ENCODE data around the gene TRUB2. TPM values are rescaled to one million over a fixed set of nuclear protein-coding genes. Genes with fewer than 3 reads are reported as not detected.

The TRUB2 gene
- total RNA-seq, 3 donors from 2014 or later: 11.8 to 19.8 (median 18.0) TPM

- H3K4me3 ChIP-seq: no peak overlapping the region
- H3K36me3 ChIP-seq: no peaks in the 10 kb centered on the region
- H3K27me3 ChIP-seq: no peaks in the 10 kb centered on the region
- H3K27ac ChIP-seq: peak overlapping the region in 1 of 2 donors; percentile 60
- TF ChIP-seq, protein P1, sequence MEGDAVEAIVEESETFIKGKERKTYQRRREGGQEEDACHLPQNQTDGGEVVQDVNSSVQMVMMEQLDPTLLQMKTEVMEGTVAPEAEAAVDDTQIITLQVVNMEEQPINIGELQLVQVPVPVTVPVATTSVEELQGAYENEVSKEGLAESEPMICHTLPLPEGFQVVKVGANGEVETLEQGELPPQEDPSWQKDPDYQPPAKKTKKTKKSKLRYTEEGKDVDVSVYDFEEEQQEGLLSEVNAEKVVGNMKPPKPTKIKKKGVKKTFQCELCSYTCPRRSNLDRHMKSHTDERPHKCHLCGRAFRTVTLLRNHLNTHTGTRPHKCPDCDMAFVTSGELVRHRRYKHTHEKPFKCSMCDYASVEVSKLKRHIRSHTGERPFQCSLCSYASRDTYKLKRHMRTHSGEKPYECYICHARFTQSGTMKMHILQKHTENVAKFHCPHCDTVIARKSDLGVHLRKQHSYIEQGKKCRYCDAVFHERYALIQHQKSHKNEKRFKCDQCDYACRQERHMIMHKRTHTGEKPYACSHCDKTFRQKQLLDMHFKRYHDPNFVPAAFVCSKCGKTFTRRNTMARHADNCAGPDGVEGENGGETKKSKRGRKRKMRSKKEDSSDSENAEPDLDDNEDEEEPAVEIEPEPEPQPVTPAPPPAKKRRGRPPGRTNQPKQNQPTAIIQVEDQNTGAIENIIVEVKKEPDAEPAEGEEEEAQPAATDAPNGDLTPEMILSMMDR (IDR thresholded peaks at IDR 0.05): no peak
- TF ChIP-seq POLR2A (IDR thresholded peaks at IDR 0.05) (no peak), POLR2AphosphoS5 (IDR thresholded peaks at IDR 0.05) (no peak)
- DNase-seq (ENCODE audit: low spot score in 2 of 2): no peak
- H3K4me1 ChIP-seq: peaks cover 0 to 6% of the 10 kb centered on the region in 2 donors
- intact Hi-C loops (cut with DNase I; ENCODE audit: low total_unique reads): loop anchor here (1.0 kb wide), 1 partner anchor 458 kb away; no protein-coding TSS in a partner anchor
- no peaks in the 10 kb centered on the region for H3K9me3 ChIP-seq
Measured at GRCh38 chr9:128360826-128361225, 38.6 kb upstream of the TRUB2 start.

DNA sequence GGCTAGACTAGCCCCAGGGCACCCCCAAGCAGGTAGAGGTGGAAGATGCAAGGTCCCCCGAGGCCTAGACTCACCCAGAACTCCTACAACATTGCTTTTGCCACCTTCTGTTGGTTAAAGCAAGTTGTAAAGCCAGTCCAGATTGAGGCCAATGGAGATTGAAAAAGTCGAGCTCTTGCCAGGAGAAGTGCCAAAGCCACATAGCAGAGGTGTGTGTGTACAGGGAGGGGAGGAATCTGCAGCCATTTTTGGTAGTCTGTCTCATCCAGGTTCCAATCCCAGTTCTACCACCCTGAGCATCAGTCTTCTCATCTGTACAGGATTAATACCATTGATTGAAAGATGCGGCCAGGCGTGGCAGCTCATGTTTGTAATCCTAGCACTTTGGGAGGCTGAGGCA, 36.6 kb upstream of the TRUB2 start:
- no peaks in the 10 kb centered on the region for H3K36me3 ChIP-seq

DNA sequence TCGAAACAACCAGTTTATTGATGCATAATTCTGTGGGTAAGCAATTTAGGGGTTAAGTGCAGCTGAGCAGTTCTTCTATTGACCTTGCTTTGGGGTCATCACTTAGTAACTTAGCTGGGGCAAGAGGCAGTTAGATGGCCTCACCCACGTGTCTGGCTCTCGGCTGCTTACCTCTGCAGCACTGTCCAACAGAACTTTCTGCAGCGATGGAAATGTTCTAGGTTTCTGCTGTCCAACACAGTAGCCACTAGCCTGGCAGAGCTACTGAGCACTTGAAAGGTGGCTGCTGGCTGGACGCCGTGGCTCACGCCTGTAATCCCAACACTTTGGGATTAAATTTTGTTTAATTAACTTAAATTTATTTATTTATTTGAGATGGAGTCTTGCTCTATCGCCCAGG, 35.8 kb upstream of the TRUB2 start:
- Histone ChIP-seq H3K4me1 (peaks cover 0 to 6% of the 10 kb centered on the region in 2 donors), H3K9me3 (no peaks in the 10 kb centered on the region), H3K27me3 (no peaks in the 10 kb centered on the region), H3K4me3 (no peak overlapping the region), H3K27ac (no peak overlapping the region), H3K36me3 (no peaks in the 10 kb centered on the region)
- DNase-seq (ENCODE audit: low spot score in 2 of 2): no peak
- TF ChIP-seq, protein P1 (IDR thresholded peaks at IDR 0.05): no peak
- TF ChIP-seq POLR2A (IDR thresholded peaks at IDR 0.05) (no peak), POLR2AphosphoS5 (IDR thresholded peaks at IDR 0.05) (no peak)
- intact Hi-C loops (cut with DNase I; ENCODE audit: low total_unique reads): no loop called here

More for the DNA sequence above, 36.6 kb upstream of the TRUB2 start:
- DNase-seq (ENCODE audit: low spot score in 2 of 2): no peak
- H3K27ac ChIP-seq: no peak overlapping the region
- H3K4me3 ChIP-seq: no peak overlapping the region
- no peaks in the 10 kb centered on the region for H3K27me3 ChIP-seq
- TF ChIP-seq POLR2A (IDR thresholded peaks at IDR 0.05): no peak
- H3K9me3 ChIP-seq: no peaks in the 10 kb centered on the region
- peaks cover 0 to 6% of the 10 kb centered on the region in 2 donors for H3K4me1 ChIP-seq
- intact Hi-C loops (cut with DNase I; ENCODE audit: low total_unique reads): no loop called here

DNA sequence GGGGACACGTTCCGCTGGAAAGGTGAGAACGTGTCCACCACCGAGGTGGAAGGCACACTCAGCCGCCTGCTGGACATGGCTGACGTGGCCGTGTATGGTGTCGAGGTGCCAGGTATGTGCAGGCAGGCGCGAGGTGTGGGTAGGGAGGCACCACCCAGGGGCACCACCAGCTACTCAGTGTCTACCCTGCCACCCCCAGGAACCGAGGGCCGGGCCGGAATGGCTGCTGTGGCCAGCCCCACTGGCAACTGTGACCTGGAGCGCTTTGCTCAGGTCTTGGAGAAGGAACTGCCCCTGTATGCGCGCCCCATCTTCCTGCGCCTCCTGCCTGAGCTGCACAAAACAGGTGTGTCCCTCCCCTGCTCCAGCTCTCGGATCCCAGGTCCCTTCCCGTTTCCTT, 33.2 kb upstream of the TRUB2 start:
- no peaks in the 10 kb centered on the region for H3K27me3 ChIP-seq
- no peaks in the 10 kb centered on the region for H3K4me1 ChIP-seq
- intact Hi-C loops (cut with DNase I; ENCODE audit: low total_unique reads): no loop called here
- H3K27ac ChIP-seq: no peak overlapping the region
- no peaks in the 10 kb centered on the region for H3K9me3 ChIP-seq
- no peaks in the 10 kb centered on the region for H3K36me3 ChIP-seq
- H3K4me3 ChIP-seq: no peak overlapping the region
- no peak for TF ChIP-seq POLR2AphosphoS5 (IDR thresholded peaks at IDR 0.05)
- no peak for DNase-seq (ENCODE audit: low spot score in 2 of 2)

DNA sequence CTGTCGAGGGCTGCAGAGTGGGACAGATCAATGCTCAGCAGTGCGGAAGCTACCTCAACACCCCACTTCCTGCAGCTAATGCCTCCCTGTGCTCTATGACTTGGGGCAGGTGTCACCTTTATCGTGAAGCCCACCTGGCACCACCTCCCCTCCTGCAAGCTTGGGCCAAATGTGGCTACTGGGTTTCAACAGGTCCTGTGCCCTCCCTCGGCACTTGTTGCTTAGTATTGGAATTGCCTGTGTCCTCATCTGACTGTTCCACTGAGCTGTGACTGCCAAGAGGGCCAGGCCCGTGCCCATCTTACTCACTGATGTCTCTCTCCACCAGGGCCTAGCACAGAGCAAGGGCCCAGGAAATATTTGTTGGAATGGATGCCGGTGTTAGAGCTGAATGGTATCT, 27.5 kb upstream of the TRUB2 start:
- intact Hi-C loops (cut with DNase I; ENCODE audit: low total_unique reads): loop anchor here (2.0 kb wide), 1 partner anchor 29 kb away; no protein-coding TSS in a partner anchor
- H3K4me1 ChIP-seq: no peaks in the 10 kb centered on the region
- no peaks in the 10 kb centered on the region for H3K36me3 ChIP-seq

DNA sequence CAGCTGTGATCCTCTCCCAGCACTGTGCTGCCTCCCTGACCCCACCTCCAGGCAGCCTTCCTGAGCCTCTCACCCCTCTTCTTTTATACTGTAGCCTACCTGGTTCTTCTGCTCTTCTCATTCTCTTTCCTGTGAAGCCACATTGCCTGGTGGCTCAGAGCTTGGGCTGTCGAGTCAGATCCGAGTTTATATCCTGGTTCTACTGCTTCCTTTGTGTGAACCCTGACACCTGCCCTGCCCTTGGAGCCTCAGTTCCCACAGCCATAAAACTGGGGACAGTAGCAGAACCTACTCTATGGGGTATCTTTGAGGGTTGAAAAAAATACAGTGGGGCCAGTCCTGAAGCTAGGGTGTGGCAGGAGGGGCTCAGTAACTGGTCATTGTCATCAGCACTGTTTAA, 26.9 kb upstream of the TRUB2 start:
- no peaks in the 10 kb centered on the region for H3K4me1 ChIP-seq
- no peak for DNase-seq (ENCODE audit: low spot score in 2 of 2)
- no peaks in the 10 kb centered on the region for H3K9me3 ChIP-seq
- no peak overlapping the region for H3K4me3 ChIP-seq
- intact Hi-C loops (cut with DNase I; ENCODE audit: low total_unique reads): loop anchor here (2.0 kb wide), 1 partner anchor 30 kb away; no protein-coding TSS in a partner anchor
- H3K27ac ChIP-seq: no peak overlapping the region
- no peaks in the 10 kb centered on the region for H3K27me3 ChIP-seq
- no peak for TF ChIP-seq POLR2A (IDR thresholded peaks at IDR 0.05)
- no peak for TF ChIP-seq POLR2AphosphoS5 (IDR thresholded peaks at IDR 0.05)
- TF ChIP-seq, protein P1 (IDR thresholded peaks at IDR 0.05): no peak
- no peaks in the 10 kb centered on the region for H3K36me3 ChIP-seq

More for the DNA sequence above, 27.5 kb upstream of the TRUB2 start:
- TF ChIP-seq POLR2AphosphoS5 (IDR thresholded peaks at IDR 0.05) (no peak), POLR2A (IDR thresholded peaks at IDR 0.05) (no peak)
- TF ChIP-seq, protein P1 (IDR thresholded peaks at IDR 0.05): no peak
- no peak overlapping the region for H3K4me3 ChIP-seq
- no peaks in the 10 kb centered on the region for H3K27me3 ChIP-seq
- DNase-seq (ENCODE audit: low spot score in 2 of 2): no peak
- no peaks in the 10 kb centered on the region for H3K9me3 ChIP-seq
- no peak overlapping the region for H3K27ac ChIP-seq
